Measurements from ENCODE around the gene ELMO3. TPM values are rescaled to one million over a fixed set of nuclear protein-coding genes. Genes with fewer than 3 reads are reported as not detected.

Gene ELMO3
- total and polyA plus RNA-seq, 7 donors: 0.26 to 0.82 (median 0.53) TPM

DNA sequence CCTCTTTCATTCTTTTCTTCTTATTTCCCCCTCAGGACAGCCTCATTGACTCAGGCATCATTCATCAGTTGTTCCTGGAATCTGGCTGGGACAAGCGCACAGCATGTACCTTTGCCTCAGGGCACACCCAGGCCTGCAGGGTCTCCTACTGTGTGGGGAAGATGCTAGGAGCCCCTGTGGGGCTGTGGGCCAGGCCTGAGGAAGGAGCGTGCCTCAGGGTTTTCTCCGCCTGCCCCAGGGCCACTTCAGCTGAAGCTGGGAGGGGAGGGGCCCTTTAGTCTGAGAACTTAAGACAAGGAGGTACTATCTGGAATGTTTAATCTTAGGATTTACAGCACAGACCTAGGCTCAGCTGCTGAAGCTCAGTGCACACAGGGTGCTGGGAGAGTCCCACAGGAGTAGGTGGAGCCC, 7.9 kb downstream of the ELMO3 start:
- TF ChIP-seq, protein P1, sequence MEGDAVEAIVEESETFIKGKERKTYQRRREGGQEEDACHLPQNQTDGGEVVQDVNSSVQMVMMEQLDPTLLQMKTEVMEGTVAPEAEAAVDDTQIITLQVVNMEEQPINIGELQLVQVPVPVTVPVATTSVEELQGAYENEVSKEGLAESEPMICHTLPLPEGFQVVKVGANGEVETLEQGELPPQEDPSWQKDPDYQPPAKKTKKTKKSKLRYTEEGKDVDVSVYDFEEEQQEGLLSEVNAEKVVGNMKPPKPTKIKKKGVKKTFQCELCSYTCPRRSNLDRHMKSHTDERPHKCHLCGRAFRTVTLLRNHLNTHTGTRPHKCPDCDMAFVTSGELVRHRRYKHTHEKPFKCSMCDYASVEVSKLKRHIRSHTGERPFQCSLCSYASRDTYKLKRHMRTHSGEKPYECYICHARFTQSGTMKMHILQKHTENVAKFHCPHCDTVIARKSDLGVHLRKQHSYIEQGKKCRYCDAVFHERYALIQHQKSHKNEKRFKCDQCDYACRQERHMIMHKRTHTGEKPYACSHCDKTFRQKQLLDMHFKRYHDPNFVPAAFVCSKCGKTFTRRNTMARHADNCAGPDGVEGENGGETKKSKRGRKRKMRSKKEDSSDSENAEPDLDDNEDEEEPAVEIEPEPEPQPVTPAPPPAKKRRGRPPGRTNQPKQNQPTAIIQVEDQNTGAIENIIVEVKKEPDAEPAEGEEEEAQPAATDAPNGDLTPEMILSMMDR (IDR thresholded peaks at IDR 0.05): no peak
- no peak overlapping the region for H3K4me3 ChIP-seq
- H3K36me3 ChIP-seq (ENCODE audit: insufficient read depth in 1 of 2, low read depth in 1 of 2): peaks cover 5 to 24% of the 10 kb centered on the region in 2 donors
- 92 to 97% (median 93%) methylated on average over 3 of the region's 3 CpGs for WGBS, 3 donors
- H3K9me3 ChIP-seq: no peaks in the 10 kb centered on the region
- no peaks in the 10 kb centered on the region for H3K27me3 ChIP-seq (ENCODE audit: insufficient read depth in 3 of 3, low read length in 2 of 3)
- H3K27ac ChIP-seq: peak overlapping the region; percentile 68
- DNase-seq: no peak
- ATAC-seq: no peak
- peaks cover 26% of the 10 kb centered on the region for H3K4me1 ChIP-seq
- intact Hi-C loops (cut with DNase I): no loop called here

GRCh38 chr16:67207249-67208091, 8.5 kb downstream of the ELMO3 start:
- 35 to 55% (median 37%) methylated on average over 20 to 21 of the region's 21 CpGs for WGBS, 3 donors
- ATAC-seq: peak; percentile 85 to 88 (median 86)
- H3K4me1 ChIP-seq: peaks cover 26% of the 10 kb centered on the region
- no peaks in the 10 kb centered on the region for H3K27me3 ChIP-seq (ENCODE audit: insufficient read depth in 3 of 3, low read length in 2 of 3)
- TF ChIP-seq, protein P1 (IDR thresholded peaks at IDR 0.05): no peak
- intact Hi-C loops (cut with DNase I): no loop called here
- H3K36me3 ChIP-seq (ENCODE audit: insufficient read depth in 1 of 2, low read depth in 1 of 2): peaks cover 5 to 20% of the 10 kb centered on the region in 2 donors
- no peaks in the 10 kb centered on the region for H3K9me3 ChIP-seq
- DNase-seq: peak; percentile 66 to 84
- H3K4me3 ChIP-seq: no peak overlapping the region
- peak overlapping the region; percentile 68 for H3K27ac ChIP-seq

DNA sequence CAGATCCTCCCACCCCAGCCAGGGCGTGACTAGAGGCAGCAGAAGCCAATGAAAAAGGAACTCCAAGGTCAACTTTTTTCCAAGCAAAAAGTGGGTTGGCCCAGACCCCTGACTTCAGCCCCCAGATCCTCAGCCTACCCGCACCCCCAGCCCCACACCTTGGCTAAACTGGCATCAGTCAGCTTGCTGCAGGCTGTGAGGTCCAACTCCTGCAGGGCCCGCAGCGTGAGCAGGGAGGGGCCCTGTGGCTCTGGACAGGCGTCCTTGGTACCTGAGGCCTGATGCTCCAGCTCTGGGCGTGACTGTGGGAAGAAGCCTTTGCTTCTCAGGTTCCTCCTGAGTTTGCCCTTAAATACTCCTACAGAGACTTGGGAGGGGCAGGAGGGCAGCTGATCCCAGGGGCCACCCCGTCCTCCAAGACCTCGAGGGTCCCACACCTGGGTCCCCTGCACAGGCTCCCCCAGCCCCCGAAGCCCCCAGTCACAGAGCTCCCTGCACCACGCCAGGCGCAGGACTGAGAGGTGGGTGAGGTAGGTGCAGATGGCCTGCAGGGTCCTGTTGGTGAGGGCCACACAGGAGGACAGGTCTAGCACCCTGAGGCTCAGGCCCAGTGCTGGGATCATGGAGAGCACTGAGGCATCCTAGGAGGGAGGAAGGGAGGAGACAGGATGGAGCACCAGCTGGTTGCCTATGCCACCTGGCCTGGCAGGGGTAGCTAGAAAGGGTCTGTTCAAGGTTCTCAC, 9.4 kb downstream of the ELMO3 start:
- intact Hi-C loops (cut with DNase I): no loop called here
- Histone ChIP-seq H3K27ac (peak overlapping the region; percentile 68), H3K27me3 (ENCODE audit: insufficient read depth in 3 of 3, low read length in 2 of 3) (no peaks in the 10 kb centered on the region), H3K4me3 (no peak overlapping the region), H3K4me1 (peaks cover 27% of the 10 kb centered on the region), H3K9me3 (no peaks in the 10 kb centered on the region), H3K36me3 (ENCODE audit: insufficient read depth in 1 of 2, low read depth in 1 of 2) (peaks cover 0 to 12% of the 10 kb centered on the region in 2 donors)
- ATAC-seq: peak; percentile 2 to 12 (median 8)
- WGBS, 3 donors: 79 to 89% (median 88%) methylated on average over 11 of the region's 11 CpGs
- DNase-seq: no peak
- TF ChIP-seq, protein P1 (IDR thresholded peaks at IDR 0.05): no peak

- 62 to 80% (median 79%) methylated on average over 6 to 8 of the region's 8 CpGs for WGBS, 3 donors
- ATAC-seq (no peak), DNase-seq (no peak)
- peaks cover 0 to under 1% of the 10 kb centered on the region in 2 donors for H3K36me3 ChIP-seq (ENCODE audit: insufficient read depth in 1 of 2, low read depth in 1 of 2)
- no peak overlapping the region for H3K4me3 ChIP-seq
- H3K4me1 ChIP-seq: peaks cover 39% of the 10 kb centered on the region
- H3K27ac ChIP-seq: no peak overlapping the region
- TF ChIP-seq, protein P1 (IDR thresholded peaks at IDR 0.05): no peak
- no peaks in the 10 kb centered on the region for H3K27me3 ChIP-seq (ENCODE audit: insufficient read depth in 3 of 3, low read length in 2 of 3)
- intact Hi-C loops (cut with DNase I): no loop called here
- no peaks in the 10 kb centered on the region for H3K9me3 ChIP-seq
Observed at GRCh38 chr16:67209565-67209964, 10.6 kb downstream of the ELMO3 start.
